ENCODE data around the gene PIGK.

PIGK gene

GRCh38 chr1:77039739-77040138 lies 179.5 kb downstream of the PIGK start:
- DNase-seq (ENCODE audit: low read depth, low spot score), result peak; percentile 94

GRCh38 chr1:77039111-77039510 lies 180.1 kb downstream of the PIGK start:
- DNase-seq (ENCODE audit: low read depth, low spot score), result no peak
